Activated CD4-positive, CD25-positive, alpha-beta regulatory T cell (primary cell): ENCODE results near the gene TUBB4B.

ENCODE experiments used
- DNase-seq, 4 experiments: peaks; one replicate each; lab custom pipeline; 2025; lab: John Stamatoyannopoulos, UW

The TUBB4B gene

GRCh38 chr9:137270929-137271695 is 30.0 kb downstream of the TUBB4B start:
- DNase-seq = no peak

- DNase-seq = no peak
These were observed 30.6 kb downstream of the TUBB4B start for GRCh38 chr9:137271696-137272076.

- DNase-seq = no peak
These were observed 31.4 kb downstream of the TUBB4B start for GRCh38 chr9:137272241-137273094.

GRCh38 chr9:137273095-137273490 is 32.0 kb downstream of the TUBB4B start:
- no peak for DNase-seq

- DNase-seq = no peak
These were observed 32.7 kb downstream of the TUBB4B start for GRCh38 chr9:137273611-137274320.

- DNase-seq = no peak
These were observed 34.1 kb downstream of the TUBB4B start for GRCh38 chr9:137275203-137275587.

- no peak for DNase-seq
These were observed 34.7 kb downstream of the TUBB4B start for GRCh38 chr9:137275588-137276472.

- DNase-seq = no peak
These were observed 35.6 kb downstream of the TUBB4B start for GRCh38 chr9:137276473-137277328.

GRCh38 chr9:137277329-137278041 is 36.4 kb downstream of the TUBB4B start, which contains the start of gene TOR4A:
TOR4A (plus strand) TSS chr9:137277726; CDS start chr9:137278690, 964 bp downstream.
- peak in 2 of 4 experiments; percentile 32 to 36 for DNase-seq

GRCh38 chr9:137278061-137278701 is 37.1 kb downstream of the TUBB4B start:
- DNase-seq = no peak

GRCh38 chr9:137278721-137279711 is 37.9 kb downstream of the TUBB4B start:
- DNase-seq = no peak

- no peak for DNase-seq
These were observed 38.8 kb downstream of the TUBB4B start for GRCh38 chr9:137279741-137280473.

- DNase-seq = no peak
These were observed 39.6 kb downstream of the TUBB4B start for GRCh38 chr9:137280474-137281344.

GRCh38 chr9:137281345-137282116 is 40.4 kb downstream of the TUBB4B start:
- no peak for DNase-seq

GRCh38 chr9:137286975-137287383 is 45.9 kb downstream of the TUBB4B start:
- no peak for DNase-seq

GRCh38 chr9:137293094-137293481 is 52.0 kb downstream of the TUBB4B start:
- DNase-seq = no peak
